ENCODE measurements around the gene ABCA13.

- no peak for TF ChIP-seq EZH2 (IDR thresholded peaks at IDR 0.05; ENCODE audit: insufficient read depth, poor library complexity, severe bottlenecking)
- no peak for TF ChIP-seq EZH2phosphoT487 (IDR thresholded peaks at IDR 0.05; ENCODE audit: insufficient read depth, low read depth)
These were observed 493.0 kb downstream of the ABCA13 start for GRCh38 chr7:48664241-48664640.

All from GM23248 (cell line).